ENCODE data around the gene STKLD1. TPM values are rescaled to one million over a fixed set of nuclear protein-coding genes. Genes with fewer than 3 reads are reported as not detected.

STKLD1 gene
- total and polyA plus RNA-seq, 5 donors from 2014 or later: 0.09 to 0.86 (median 0.18) TPM

GRCh38 chr9:133368249-133368881, 7.8 kb upstream of the STKLD1 start:
- H3K4me3 Mint-ChIP-seq: peak overlapping the region; percentile 77 to 89 (median 88)
- H3K4me1 Mint-ChIP-seq: peaks cover 14 to 72% (median 50%) of the 10 kb centered on the region in 4 donors
- peak in 1 of 3 donors; percentile 45 for DNase-seq
- H3K27me3 ChIP-seq (ENCODE audit: control insufficient read depth, insufficient read depth, low read length): no peaks in the 10 kb centered on the region
- H3K27ac ChIP-seq (ENCODE audit: insufficient read depth, low read length, poor library complexity, severe bottlenecking): peak overlapping the region; percentile 95
- H3K9me3 ChIP-seq (ENCODE audit: control insufficient read depth in 2 of 2, low read length in 2 of 2): no peaks in the 10 kb centered on the region
- H3K36me3 ChIP-seq (ENCODE audit: control insufficient read depth, insufficient read depth, low read length): peaks cover 41% of the 10 kb centered on the region
- no peaks in the 10 kb centered on the region for H3K27me3 Mint-ChIP-seq
- H3K4me3 ChIP-seq (ENCODE audit: low read depth, low read length): peak overlapping the region; percentile 81
- no peak for ATAC-seq (ENCODE audit: low read depth in 2 of 2)
- H3K9me3 Mint-ChIP-seq: no peaks in the 10 kb centered on the region
- H3K27ac Mint-ChIP-seq: peak overlapping the region; percentile 92 to 98 (median 96)
- peaks cover 24% of the 10 kb centered on the region for H3K36me3 Mint-ChIP-seq
- H3K4me1 ChIP-seq (ENCODE audit: control insufficient read depth, insufficient read depth, low read length, poor library complexity, severe bottlenecking): peaks cover 66% of the 10 kb centered on the region

- Mint-ChIP-seq H3K27me3 (no peaks in the 10 kb centered on the region), H3K4me3 (peak overlapping the region; percentile 87 to 91 (median 88)), H3K36me3 (peaks cover 17% of the 10 kb centered on the region), H3K27ac (peak overlapping the region; percentile 91 to 98 (median 96)), H3K4me1 (peaks cover 14 to 81% (median 48%) of the 10 kb centered on the region in 4 donors), H3K9me3 (peaks cover 0 to under 1% (median 0%) of the 10 kb centered on the region in 7 donors)
- H3K36me3 ChIP-seq (ENCODE audit: control insufficient read depth, insufficient read depth, low read length): peaks cover 31% of the 10 kb centered on the region
- DNase-seq: no peak
- H3K4me3 ChIP-seq (ENCODE audit: low read depth, low read length): peak overlapping the region; percentile 81
- H3K4me1 ChIP-seq (ENCODE audit: control insufficient read depth, insufficient read depth, low read length, poor library complexity, severe bottlenecking): peaks cover 77% of the 10 kb centered on the region
- no peaks in the 10 kb centered on the region for H3K27me3 ChIP-seq (ENCODE audit: control insufficient read depth, insufficient read depth, low read length)
- no peak for ATAC-seq (ENCODE audit: low read depth in 2 of 2)
- peak overlapping the region; percentile 95 for H3K27ac ChIP-seq (ENCODE audit: insufficient read depth, low read length, poor library complexity, severe bottlenecking)
- H3K9me3 ChIP-seq (ENCODE audit: control insufficient read depth in 2 of 2, low read length in 2 of 2): no peaks in the 10 kb centered on the region
Measured at GRCh38 chr9:133369422-133369821, 6.7 kb upstream of the STKLD1 start.

- Mint-ChIP-seq H3K4me3 (peak overlapping the region; percentile 87 to 91 (median 88)), H3K27ac (peak overlapping the region; percentile 91 to 98 (median 96)), H3K4me1 (peaks cover 19 to 86% (median 51%) of the 10 kb centered on the region in 4 donors), H3K9me3 (peaks cover 0 to 2% (median 0%) of the 10 kb centered on the region in 7 donors), H3K27me3 (no peaks in the 10 kb centered on the region), H3K36me3 (peaks cover 20% of the 10 kb centered on the region)
- Histone ChIP-seq H3K4me3 (ENCODE audit: low read depth, low read length) (peak overlapping the region; percentile 81), H3K27me3 (ENCODE audit: control insufficient read depth, insufficient read depth, low read length) (no peaks in the 10 kb centered on the region), H3K4me1 (ENCODE audit: control insufficient read depth, insufficient read depth, low read length, poor library complexity, severe bottlenecking) (peaks cover 82% of the 10 kb centered on the region), H3K36me3 (ENCODE audit: control insufficient read depth, insufficient read depth, low read length) (peaks cover 28% of the 10 kb centered on the region), H3K27ac (ENCODE audit: insufficient read depth, low read length, poor library complexity, severe bottlenecking) (peak overlapping the region; percentile 95), H3K9me3 (ENCODE audit: control insufficient read depth in 2 of 2, low read length in 2 of 2) (no peaks in the 10 kb centered on the region)
- no peak for ATAC-seq (ENCODE audit: low read depth in 2 of 2)
- DNase-seq: no peak
Measured at GRCh38 chr9:133369933-133370332, 6.2 kb upstream of the STKLD1 start.

- H3K27ac Mint-ChIP-seq: peak overlapping the region; percentile 91 to 98 (median 96)
- Histone ChIP-seq H3K36me3 (ENCODE audit: control insufficient read depth, insufficient read depth, low read length) (peaks cover 21% of the 10 kb centered on the region), H3K4me3 (ENCODE audit: low read depth, low read length) (peak overlapping the region; percentile 81), H3K4me1 (ENCODE audit: control insufficient read depth, insufficient read depth, low read length, poor library complexity, severe bottlenecking) (peaks cover 87% of the 10 kb centered on the region), H3K27ac (ENCODE audit: insufficient read depth, low read length, poor library complexity, severe bottlenecking) (peak overlapping the region; percentile 95), H3K27me3 (ENCODE audit: control insufficient read depth, insufficient read depth, low read length) (no peaks in the 10 kb centered on the region), H3K9me3 (ENCODE audit: control insufficient read depth in 2 of 2, low read length in 2 of 2) (no peaks in the 10 kb centered on the region)
- DNase-seq (peak; percentile 32 to 90 (median 66)), ATAC-seq (ENCODE audit: low read depth in 2 of 2) (peak; percentile 68 to 72)
- H3K36me3 Mint-ChIP-seq: peaks cover 20% of the 10 kb centered on the region
- peaks cover 20 to 88% (median 52%) of the 10 kb centered on the region in 4 donors for H3K4me1 Mint-ChIP-seq
- peaks cover 0 to 2% (median 0%) of the 10 kb centered on the region in 7 donors for H3K9me3 Mint-ChIP-seq
- no peaks in the 10 kb centered on the region for H3K27me3 Mint-ChIP-seq
- H3K4me3 Mint-ChIP-seq: peak overlapping the region; percentile 87 to 91 (median 88)
Measured at GRCh38 chr9:133370685-133371084, 5.5 kb upstream of the STKLD1 start.

- Mint-ChIP-seq H3K4me1 (peaks cover 20 to 82% (median 50%) of the 10 kb centered on the region in 4 donors), H3K9me3 (peaks cover 0 to 2% (median 0%) of the 10 kb centered on the region in 7 donors), H3K36me3 (peaks cover 14% of the 10 kb centered on the region), H3K27me3 (no peaks in the 10 kb centered on the region), H3K4me3 (peak overlapping the region; percentile 87 to 91 (median 88)), H3K27ac (peak overlapping the region; percentile 91 to 98 (median 96))
- Histone ChIP-seq H3K27me3 (ENCODE audit: control insufficient read depth, insufficient read depth, low read length) (no peaks in the 10 kb centered on the region), H3K4me1 (ENCODE audit: control insufficient read depth, insufficient read depth, low read length, poor library complexity, severe bottlenecking) (peaks cover 90% of the 10 kb centered on the region), H3K9me3 (ENCODE audit: control insufficient read depth in 2 of 2, low read length in 2 of 2) (no peaks in the 10 kb centered on the region), H3K36me3 (ENCODE audit: control insufficient read depth, insufficient read depth, low read length) (peaks cover 15% of the 10 kb centered on the region), H3K27ac (ENCODE audit: insufficient read depth, low read length, poor library complexity, severe bottlenecking) (peak overlapping the region; percentile 95), H3K4me3 (ENCODE audit: low read depth, low read length) (peak overlapping the region; percentile 81)
- peak; percentile 51 to 78 (median 65) for DNase-seq
- ATAC-seq (ENCODE audit: low read depth in 2 of 2): peak; percentile 48 to 49
Measured at GRCh38 chr9:133371261-133371711, 4.9 kb upstream of the STKLD1 start.

GRCh38 chr9:133372144-133372543, 4.0 kb upstream of the STKLD1 start:
- Histone ChIP-seq H3K4me1 (ENCODE audit: control insufficient read depth, insufficient read depth, low read length, poor library complexity, severe bottlenecking) (peaks cover 92% of the 10 kb centered on the region), H3K27ac (ENCODE audit: insufficient read depth, low read length, poor library complexity, severe bottlenecking) (peak overlapping the region; percentile 95)

GRCh38 chr9:133374612-133375115, 1.5 kb upstream of the STKLD1 start:
- peaks cover 15 to 61% (median 39%) of the 10 kb centered on the region in 4 donors for H3K4me1 Mint-ChIP-seq
- peak overlapping the region; percentile 93 to 100 (median 97) for H3K4me3 Mint-ChIP-seq
- Histone ChIP-seq H3K4me3 (ENCODE audit: low read depth, low read length) (peak overlapping the region; percentile 91), H3K27me3 (ENCODE audit: control insufficient read depth, insufficient read depth, low read length) (no peaks in the 10 kb centered on the region), H3K4me1 (ENCODE audit: control insufficient read depth, insufficient read depth, low read length, poor library complexity, severe bottlenecking) (peaks cover 67% of the 10 kb centered on the region), H3K36me3 (ENCODE audit: control insufficient read depth, insufficient read depth, low read length) (peaks cover 4% of the 10 kb centered on the region), H3K9me3 (ENCODE audit: control insufficient read depth in 2 of 2, low read length in 2 of 2) (no peaks in the 10 kb centered on the region), H3K27ac (ENCODE audit: insufficient read depth, low read length, poor library complexity, severe bottlenecking) (peak overlapping the region; percentile 95)
- H3K27me3 Mint-ChIP-seq: no peaks in the 10 kb centered on the region
- H3K27ac Mint-ChIP-seq: peak overlapping the region; percentile 93 to 96 (median 95)
- peaks cover 8% of the 10 kb centered on the region for H3K36me3 Mint-ChIP-seq
- peaks cover 0 to 2% (median 0%) of the 10 kb centered on the region in 7 donors for H3K9me3 Mint-ChIP-seq
- ATAC-seq (ENCODE audit: low read depth in 2 of 2): peak; percentile 2 to 29
- peak in 2 of 3 donors; percentile 41 to 66 for DNase-seq

More at GRCh38 chr9:133372144-133372543, 4.0 kb upstream of the STKLD1 start:
- Histone ChIP-seq H3K27me3 (ENCODE audit: control insufficient read depth, insufficient read depth, low read length) (no peaks in the 10 kb centered on the region), H3K4me3 (ENCODE audit: low read depth, low read length) (peak overlapping the region; percentile 81), H3K36me3 (ENCODE audit: control insufficient read depth, insufficient read depth, low read length) (peaks cover 6% of the 10 kb centered on the region), H3K9me3 (ENCODE audit: control insufficient read depth in 2 of 2, low read length in 2 of 2) (no peaks in the 10 kb centered on the region)
- H3K27me3 Mint-ChIP-seq: no peaks in the 10 kb centered on the region
- ATAC-seq (ENCODE audit: low read depth in 2 of 2) (no peak), DNase-seq (no peak)
- peak overlapping the region; percentile 88 to 98 (median 90) for H3K4me3 Mint-ChIP-seq
- H3K9me3 Mint-ChIP-seq: peaks cover 0 to 2% (median 0%) of the 10 kb centered on the region in 7 donors
- peaks cover 14% of the 10 kb centered on the region for H3K36me3 Mint-ChIP-seq
- H3K4me1 Mint-ChIP-seq: peaks cover 20 to 81% (median 51%) of the 10 kb centered on the region in 4 donors
- peak overlapping the region; percentile 91 to 98 (median 96) for H3K27ac Mint-ChIP-seq
